ENCODE results near the gene ALOX5. TPM values are rescaled to one million over a fixed set of nuclear protein-coding genes. Genes with fewer than 3 reads are reported as not detected.
"Not testable (repeated sequence)": the region's sequence is repeated elsewhere in the genome, so short reads cannot be mapped to it uniquely, and the experiment has no call there.

Gene ALOX5
- total RNA-seq, 1 experiment from 2014 or later = 0.11 TPM

DNA sequence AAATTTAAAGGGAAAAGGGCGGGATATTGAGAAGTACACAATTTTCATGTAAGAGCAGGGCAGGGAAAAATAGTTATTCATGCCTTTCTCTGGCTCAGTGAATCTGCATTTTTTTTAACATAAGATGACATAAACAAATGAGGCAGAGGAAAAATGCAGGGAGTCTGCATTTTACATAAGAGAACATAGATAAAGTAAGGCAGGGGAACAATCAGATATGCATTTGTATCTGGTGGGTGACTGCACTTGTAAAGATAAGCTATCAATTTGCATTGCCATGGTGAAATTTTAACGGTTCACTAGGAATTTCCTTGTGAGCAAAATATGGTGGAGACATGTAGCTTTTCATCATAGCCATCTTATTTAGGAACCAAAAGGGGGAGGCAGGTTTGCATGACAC lies 33.5 kb downstream of the ALOX5 start:
- POLR2A ChIA-PET (ENCODE audit: unreplicated experiment) = no interaction called here

GRCh38 chr10:45408421-45409319 lies 34.7 kb downstream of the ALOX5 start:
- no peak overlapping the region for H3K9ac ChIP-seq (ENCODE audit: low read length)
- peaks cover 23% of the 10 kb centered on the region for H3K27me3 ChIP-seq (ENCODE audit: low read length)
- H3K36me3 ChIP-seq (ENCODE audit: low read depth, low read length) = no peaks in the 10 kb centered on the region
- no peaks in the 10 kb centered on the region for H3F3A ChIP-seq (ENCODE audit: low read length, unreplicated experiment)
- ChIA-PET CTCF (no interaction called here), POLR2A (ENCODE audit: unreplicated experiment) (no interaction called here)
- no peaks in the 10 kb centered on the region for H4K20me1 ChIP-seq (ENCODE audit: low read length)
- no peaks in the 10 kb centered on the region for H3K9me2 ChIP-seq (replicated peaks; ENCODE audit: low read length)
- no peak for DNase-seq
- H3K27ac ChIP-seq (ENCODE audit: low read length) = no peak overlapping the region
- H3K9me3 ChIP-seq (ENCODE audit: low read length) = no peaks in the 10 kb centered on the region
- no TSS peak for BruUV-seq (replicated peaks)
- H2AFZ ChIP-seq (ENCODE audit: low read length) = no peak overlapping the region
- intact Hi-C loops (cut with micrococcal nuclease) = no loop called here
- no peaks in the 10 kb centered on the region for H3K79me2 ChIP-seq (ENCODE audit: low read length)
- TF ChIP-seq EZH2phosphoT487 (IDR thresholded peaks at IDR 0.05; ENCODE audit: borderline replicate concordance, low read length) = no peak
- H3K4me2 ChIP-seq (ENCODE audit: low read length) = no peak overlapping the region
- no peak for ATAC-seq
- H3K4me3 ChIP-seq (ENCODE audit: low read length) = no peak overlapping the region
- peaks cover 4% of the 10 kb centered on the region; the same call in 1 of the 2 replicates for H3K4me1 ChIP-seq (ENCODE audit: insufficient read depth, low read length)

More for the DNA sequence above, 33.5 kb downstream of the ALOX5 start:
- Histone ChIP-seq H3K9ac (ENCODE audit: low read length) (no peak overlapping the region), H3K36me3 (ENCODE audit: low read depth, low read length) (no peaks in the 10 kb centered on the region), H3F3A (ENCODE audit: low read length, unreplicated experiment) (no peaks in the 10 kb centered on the region), H3K4me1 (ENCODE audit: insufficient read depth, low read length) (peaks cover 15% of the 10 kb centered on the region), H3K27ac (ENCODE audit: low read length) (no peak overlapping the region), H3K4me3 (ENCODE audit: low read length) (no peak overlapping the region), H3K79me2 (ENCODE audit: low read length) (no peaks in the 10 kb centered on the region), H3K4me2 (ENCODE audit: low read length) (no peak overlapping the region), H3K27me3 (ENCODE audit: low read length) (peaks cover 23% of the 10 kb centered on the region), H3K9me3 (ENCODE audit: low read length) (no peaks in the 10 kb centered on the region), H2AFZ (ENCODE audit: low read length) (no peak overlapping the region), H4K20me1 (ENCODE audit: low read length) (no peaks in the 10 kb centered on the region), H3K9me2 (replicated peaks; ENCODE audit: low read length) (no peaks in the 10 kb centered on the region)
- intact Hi-C loops (cut with micrococcal nuclease) = no loop called here
- CTCF ChIA-PET = no interaction called here
- DNase-seq = no peak
- TF ChIP-seq EZH2phosphoT487 (IDR thresholded peaks at IDR 0.05; ENCODE audit: borderline replicate concordance, low read length) (no peak), EZH2 (IDR thresholded peaks at IDR 0.05; ENCODE audit: low read length, unreplicated experiment) (no peak), CTCF (conservative IDR thresholded peaks at IDR 0.05; ENCODE audit: low read depth, low read length) (no peak)
- no TSS peak for BruUV-seq (replicated peaks)
- ATAC-seq = no peak

DNA sequence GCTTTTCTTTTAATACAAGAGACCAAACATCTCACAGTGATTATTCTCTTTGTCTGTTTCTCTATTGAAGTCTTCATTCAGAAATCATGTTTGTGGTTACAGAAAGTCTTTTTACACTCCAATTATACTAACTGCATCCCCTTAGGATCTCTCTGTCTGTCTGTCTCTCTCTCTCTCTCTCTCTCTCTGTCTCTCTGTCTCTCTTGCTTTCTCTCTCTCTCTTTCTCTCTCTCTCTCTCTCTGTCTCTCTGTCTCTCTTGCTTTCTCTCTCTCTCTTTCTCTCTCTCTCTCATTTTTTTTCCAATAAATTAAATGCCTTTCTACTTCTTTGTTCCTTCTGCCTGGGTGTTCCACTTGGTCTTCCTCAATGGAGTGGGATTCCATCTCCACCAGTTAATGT lies 35.3 kb downstream of the ALOX5 start:
- DNase-seq; H3K9me3 ChIP-seq (ENCODE audit: low read length); H3K4me3 ChIP-seq (ENCODE audit: low read length); H3K9ac ChIP-seq (ENCODE audit: low read length); H3K27ac ChIP-seq (ENCODE audit: low read length); H3K4me2 ChIP-seq (ENCODE audit: low read length); BruUV-seq (replicated peaks); intact Hi-C loops (cut with micrococcal nuclease); POLR2A ChIA-PET (ENCODE audit: unreplicated experiment); H3K36me3 ChIP-seq (ENCODE audit: low read depth, low read length); H2AFZ ChIP-seq (ENCODE audit: low read length); H3K79me2 ChIP-seq (ENCODE audit: low read length); H3K4me1 ChIP-seq (ENCODE audit: insufficient read depth, low read length); CTCF ChIA-PET; H3F3A ChIP-seq (ENCODE audit: low read length, unreplicated experiment); H3K9me2 ChIP-seq (replicated peaks; ENCODE audit: low read length); ATAC-seq; H4K20me1 ChIP-seq (ENCODE audit: low read length): not testable (repeated sequence)
- H3K27me3 ChIP-seq (ENCODE audit: low read length) = peaks cover 23% of the 10 kb centered on the region
